Smooth muscle cell (in vitro differentiated cells): ENCODE measurements around the gene PLK5. TPM values are rescaled to one million over a fixed set of nuclear protein-coding genes. Genes with fewer than 3 reads are reported as not detected.

Source experiments
- DNase-seq: peaks from one replicate; lab custom pipeline; 2025; ENCODE audit not compliant: unreplicated experiment; lab: John Stamatoyannopoulos, UW
- H2AFZ ChIP-seq: fragments of 200-600 bp; sonication (generic); 2 replicates; pipeline ENCODE4 v1.6.0; 2016; ENCODE audit warnings: antibody characterized with exemption, low read depth, mild to moderate bottlenecking
- H3F3A ChIP-seq: fragments of 200-600 bp; sonication (generic); 2 replicates; pipeline ENCODE4 v1.6.0; 2017; ENCODE audit warnings: antibody characterized with exemption, low read depth
- H3K27ac ChIP-seq: fragments of 200-600 bp; sonication (generic); 2 replicates; pipeline ENCODE4 v1.5.1; 2016; ENCODE audit warnings: low read depth, mild to moderate bottlenecking
- H3K27me3 ChIP-seq: fragments of 200-600 bp; sonication (generic); 2 replicates; pipeline ENCODE4 v1.6.1; 2016; ENCODE audit warnings: low read depth, mild to moderate bottlenecking
- H3K36me3 ChIP-seq: fragments of 200-600 bp; sonication (generic); 2 replicates; pipeline ENCODE4 v1.5.1; 2016; ENCODE audit warnings: low read depth
- H3K4me1 ChIP-seq: fragments of 200-600 bp; sonication (generic); 2 replicates; pipeline ENCODE4 v1.5.1; 2016; ENCODE audit warnings: low read depth
- H3K4me2 ChIP-seq: fragments of 200-600 bp; sonication (generic); 2 replicates; pipeline ENCODE4 v1.6.0; 2016; ENCODE audit warnings: mild to moderate bottlenecking
- H3K4me3 ChIP-seq: fragments of 200-600 bp; sonication (generic); 2 replicates; pipeline ENCODE4 v1.5.1; 2016; ENCODE audit warnings: mild to moderate bottlenecking
- H3K79me2 ChIP-seq: fragments of 200-600 bp; sonication (generic); 2 replicates; pipeline ENCODE4 v1.6.0; 2016; ENCODE audit warnings: low read depth, mild to moderate bottlenecking
- H3K9ac ChIP-seq: fragments of 200-600 bp; sonication (generic); 2 replicates; pipeline ENCODE4 v1.6.0; 2016; ENCODE audit warnings: low read depth
- H3K9me3 ChIP-seq: fragments of 200-600 bp; sonication (generic); replicated peaks from 2 replicates; pipeline ENCODE4 v1.5.1; 2016; ENCODE audit warnings: low read depth
- H4K20me1 ChIP-seq: fragments of 200-600 bp; sonication (generic); 2 replicates; pipeline ENCODE4 v1.6.0; 2016; ENCODE audit warnings: low read depth
- CTCF ChIP-seq: fragments of 200-600 bp; sonication (generic); IDR thresholded peaks from 2 replicates; pipeline ENCODE4 v1.5.1; 2017; ENCODE audit warnings: borderline replicate concordance, mild to moderate bottlenecking, antibody characterized with exemption; ENCODE audit not compliant: insufficient read depth, poor library complexity, severe bottlenecking
- WGBS: methylation state at CpG from one replicate; pipeline ENCODE4 v1.1.7; 2016; ENCODE audit warnings: low lambda C conversion rate; 5-methylcytosine and 5-hydroxymethylcytosine counted together
- polyA plus RNA-seq: library from polyadenylated mRNA; unstranded; fragments of >200 nt; fragmentation: Nextera tagmentation; extraction: Ambion mirVana; gene quantifications from 2 replicates; pipeline ENCODE4 v1.2.1, GENCODE V29; 2016
- total RNA-seq: library from RNA; depleted of rRNA; stranded (reverse); fragments of >200 nt; gene quantifications from 2 replicates; pipeline ENCODE4 v1.2.3, GENCODE V29; 2014

The PLK5 gene
- total and polyA plus RNA-seq, 2 experiments from 2014 or later, result not detected

GRCh38 chr19:1505991-1506881 is 17.6 kb upstream of the PLK5 start:
- no peak for DNase-seq
- Histone ChIP-seq H3K27me3 (peaks cover 7% of the 10 kb centered on the region), H2AFZ (no peak overlapping the region), H4K20me1 (no peaks in the 10 kb centered on the region), H3K9me3 (no peaks in the 10 kb centered on the region), H3K4me3 (no peak overlapping the region), H3K27ac (no peak overlapping the region), H3K9ac (no peak overlapping the region), H3K4me2 (no peak overlapping the region), H3K79me2 (no peaks in the 10 kb centered on the region), H3K4me1 (peaks cover 20% of the 10 kb centered on the region), H3F3A (peaks cover 18% of the 10 kb centered on the region), H3K36me3 (no peaks in the 10 kb centered on the region)
- TF ChIP-seq CTCF, result no peak
- 93% methylated on average over 35 of the region's 45 CpGs for WGBS

- H3K4me1 ChIP-seq, result peaks cover 20% of the 10 kb centered on the region
- no peak for DNase-seq
- H3K9me3 ChIP-seq, result no peaks in the 10 kb centered on the region
- H3K4me2 ChIP-seq, result peak overlapping the region; percentile 82
- H4K20me1 ChIP-seq, result no peaks in the 10 kb centered on the region
- no peak overlapping the region for H3K4me3 ChIP-seq
- H3K79me2 ChIP-seq, result no peaks in the 10 kb centered on the region
- H3F3A ChIP-seq, result peaks cover 18% of the 10 kb centered on the region
- no peak overlapping the region for H3K9ac ChIP-seq
- no peaks in the 10 kb centered on the region for H3K36me3 ChIP-seq
- H3K27ac ChIP-seq, result peak overlapping the region; percentile 52
- peaks cover 7% of the 10 kb centered on the region for H3K27me3 ChIP-seq
- no peak overlapping the region for H2AFZ ChIP-seq
- 87% methylated on average over 23 of the region's 23 CpGs for WGBS
- TF ChIP-seq CTCF, result no peak
These were observed 16.7 kb upstream of the PLK5 start for GRCh38 chr19:1507192-1507660.

GRCh38 chr19:1507763-1508506 is 15.9 kb upstream of the PLK5 start:
- H3K36me3 ChIP-seq, result no peaks in the 10 kb centered on the region
- no peaks in the 10 kb centered on the region for H3K79me2 ChIP-seq
- WGBS, result 4% methylated on average over 45 of the region's 46 CpGs
- peaks cover 16% of the 10 kb centered on the region for H3F3A ChIP-seq
- peak overlapping the region; percentile 80 for H3K27ac ChIP-seq
- peak; percentile 75 for DNase-seq
- peak overlapping the region; percentile 87 for H3K4me2 ChIP-seq
- no peak overlapping the region for H2AFZ ChIP-seq
- peaks cover 6% of the 10 kb centered on the region for H3K27me3 ChIP-seq
- no peak for TF ChIP-seq CTCF
- peak overlapping the region; percentile 54 for H3K9ac ChIP-seq
- peak overlapping the region; percentile 58 for H3K4me3 ChIP-seq
- H3K4me1 ChIP-seq, result peaks cover 19% of the 10 kb centered on the region
- H3K9me3 ChIP-seq, result no peaks in the 10 kb centered on the region
- no peaks in the 10 kb centered on the region for H4K20me1 ChIP-seq
